DMS 273 (cell line): ENCODE results near the gene LGALSL.

Experiments used
- DNase-seq: peaks from one replicate; lab custom pipeline; 2025; ENCODE audit not compliant: unreplicated experiment; lab: John Stamatoyannopoulos, UW

The LGALSL gene

GRCh38 chr2:64492272-64492671, 38.3 kb downstream of the LGALSL start:
- DNase-seq: no peak

DNA sequence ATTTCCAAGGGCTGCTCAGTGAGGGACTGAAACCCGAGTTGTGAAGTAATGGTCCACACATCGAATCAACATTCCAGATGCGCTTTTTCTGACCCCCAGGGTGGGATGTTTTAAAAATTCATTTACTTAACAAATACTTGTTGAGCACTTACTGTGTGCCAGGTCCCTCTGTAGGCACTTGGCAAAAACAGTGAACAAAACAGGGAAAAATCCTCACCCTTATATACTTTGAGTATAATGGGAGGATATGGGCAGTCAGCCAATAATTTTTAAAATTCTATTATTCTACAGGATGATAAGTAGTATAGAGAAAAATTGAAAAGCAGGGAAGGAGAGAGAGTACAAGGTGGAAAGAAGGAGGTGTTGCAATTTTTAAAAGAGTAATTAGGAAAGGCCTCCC, 38.9 kb downstream of the LGALSL start:
- DNase-seq: no peak

DNA sequence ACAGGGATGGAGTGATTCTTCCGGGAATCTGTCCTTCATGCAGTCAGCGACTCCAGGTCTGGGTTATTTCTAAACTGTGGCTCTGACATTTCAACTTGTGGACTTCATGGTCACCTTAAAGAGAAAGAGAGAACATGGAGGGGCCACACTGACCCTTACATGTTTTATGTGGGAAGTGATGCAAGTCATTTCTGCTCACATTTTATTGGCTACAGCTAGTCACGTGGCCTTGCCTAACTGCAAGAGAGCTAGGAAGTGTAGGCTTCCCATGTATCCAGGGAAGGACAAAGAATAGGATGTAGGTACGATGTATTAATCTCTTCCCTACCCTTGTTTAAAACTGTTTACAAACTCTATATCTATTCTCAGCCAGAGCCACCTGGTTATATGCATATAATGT, 39.8 kb downstream of the LGALSL start:
- no peak for DNase-seq

DNA sequence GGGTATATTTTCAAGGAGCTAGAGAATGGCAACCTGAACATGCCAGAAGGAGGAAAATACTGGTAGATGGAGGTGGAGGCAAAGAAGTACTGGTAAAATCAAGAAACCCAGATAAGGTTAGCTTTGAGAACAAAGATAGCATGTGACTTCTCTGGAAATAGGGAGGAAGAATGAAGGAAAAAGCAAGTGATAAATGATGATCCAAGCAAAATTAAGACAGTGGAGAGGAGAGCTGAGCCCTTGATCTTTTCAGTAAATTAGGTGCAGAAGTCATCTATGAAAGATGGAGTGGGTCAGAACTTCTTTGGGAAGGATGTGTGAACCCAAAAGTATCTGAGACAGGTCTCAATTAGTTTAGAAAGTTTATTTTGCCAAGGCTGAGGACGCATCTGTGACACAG, 44.5 kb downstream of the LGALSL start:
- DNase-seq: no peak

DNA sequence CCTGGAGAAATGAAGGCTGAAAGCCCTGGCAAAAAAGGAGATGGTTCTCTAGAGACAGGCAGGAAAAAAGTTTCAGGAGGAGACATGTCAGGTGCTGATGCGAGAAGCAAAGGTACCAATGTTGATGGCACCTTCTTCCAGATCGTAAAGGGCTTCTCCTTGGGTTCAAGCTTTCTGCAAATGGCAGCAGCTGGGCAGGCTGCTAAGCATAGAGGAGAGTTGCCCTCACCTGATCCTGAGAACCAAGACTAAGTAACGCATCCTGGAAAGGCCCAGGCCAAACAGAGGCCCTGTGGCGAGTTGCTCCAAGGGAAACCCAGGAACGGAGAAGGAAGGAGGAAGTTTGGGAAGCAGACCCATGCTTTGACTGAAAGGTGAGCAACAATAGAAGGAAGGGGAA, 46.6 kb downstream of the LGALSL start:
- no peak for DNase-seq

DNA sequence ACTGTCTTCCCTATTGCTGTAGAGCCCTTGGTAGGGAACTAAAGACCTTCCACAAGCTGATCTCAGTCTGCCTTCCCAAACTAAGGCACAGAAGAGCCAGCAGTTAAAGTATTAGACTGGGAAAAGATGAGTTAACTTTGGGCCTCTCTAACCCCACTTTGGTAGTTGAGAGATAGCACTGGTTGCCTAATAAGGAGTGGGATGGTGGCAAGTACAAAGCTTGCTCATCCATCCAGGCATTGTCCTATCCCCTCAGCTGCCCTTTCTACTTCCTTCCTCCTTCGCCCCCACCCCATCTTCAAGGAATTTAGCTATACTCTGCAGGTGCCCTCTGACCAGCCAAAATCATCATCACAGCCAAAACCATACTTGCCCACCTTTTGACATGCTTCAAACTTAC, 48.0 kb downstream of the LGALSL start:
- no peak for DNase-seq

GRCh38 chr2:64502860-64503259, 48.9 kb downstream of the LGALSL start:
- no peak for DNase-seq

DNA sequence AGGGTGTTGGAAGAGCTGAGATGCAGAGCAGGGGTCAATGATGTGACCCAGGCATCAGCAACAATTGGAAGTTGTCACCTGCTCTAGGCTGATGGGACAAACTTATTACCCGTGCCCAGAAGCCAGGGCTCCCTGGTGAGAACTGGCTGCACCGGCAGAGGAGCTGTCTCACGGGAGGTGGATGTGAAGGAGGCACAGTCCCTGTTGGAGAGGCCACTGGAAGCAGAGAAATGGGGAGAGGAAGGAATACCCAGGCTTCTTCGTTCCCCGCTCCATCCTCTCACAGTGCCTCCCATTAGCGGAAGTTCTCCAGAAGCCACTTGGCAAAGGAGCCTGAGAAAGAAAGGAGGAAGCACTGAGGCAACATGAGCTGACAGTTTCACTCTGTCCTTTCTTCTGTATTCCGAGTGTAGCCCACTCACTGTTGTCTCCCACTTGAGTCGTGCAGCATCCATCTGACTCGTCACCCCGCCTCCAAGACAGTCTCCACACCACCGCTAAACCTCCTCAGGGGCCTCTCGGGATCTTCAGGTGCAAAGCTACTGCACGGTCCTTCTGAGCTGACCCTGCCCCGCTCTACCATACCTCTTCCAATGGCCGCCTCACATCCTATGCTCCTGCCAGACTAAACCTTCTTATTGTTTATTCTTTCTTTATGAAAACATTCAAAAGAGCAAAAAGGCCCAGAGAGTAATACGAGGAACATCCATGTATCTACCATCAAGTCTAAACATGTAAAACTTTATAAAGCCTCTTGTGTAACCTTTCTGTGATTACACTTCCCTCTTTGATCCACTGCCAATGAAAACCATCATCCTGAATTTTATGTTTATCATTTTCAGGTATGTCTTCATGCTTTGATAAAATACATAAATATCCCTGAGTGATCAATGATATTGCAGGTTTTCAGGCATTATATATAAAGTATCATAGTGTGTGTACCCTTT, 51.1 kb downstream of the LGALSL start:
- DNase-seq: no peak

DNA sequence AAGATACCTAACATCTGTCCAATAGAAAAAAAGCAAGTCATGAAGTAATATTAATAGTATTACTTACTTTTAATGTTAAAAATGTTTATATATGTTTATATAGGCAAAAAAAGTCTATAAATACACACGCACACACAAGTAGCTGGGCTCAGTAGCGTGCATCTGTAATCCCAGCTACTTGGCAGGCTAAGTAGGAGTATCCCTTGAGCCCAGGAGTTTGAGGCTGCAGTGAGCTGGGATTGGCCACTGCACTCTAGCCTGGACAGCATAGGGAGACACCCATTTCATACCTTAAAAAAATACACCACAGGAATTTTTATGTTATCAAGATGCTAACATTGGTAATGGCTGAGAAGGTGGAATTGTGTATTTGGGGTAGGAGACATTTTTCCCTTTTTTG, 52.7 kb downstream of the LGALSL start:
- DNase-seq: no peak
